Prostate gland (tissue), 2 donors: ENCODE measurements around the gene SFSWAP.

Experiments used
- POLR2A ChIP-seq: fragments of 450-650 bp; IDR thresholded peaks from one replicate; pipeline ENCODE4 v1.6.1; 2016; ENCODE audit warnings: antibody characterized with exemption, mild to moderate bottlenecking
- POLR2AphosphoS5 ChIP-seq: sonication (generic); formaldehyde crosslinking; IDR thresholded peaks from one replicate; pipeline ENCODE4 v1.6.1; 2017; ENCODE audit warnings: antibody characterized with exemption
- TF ChIP-seq, protein P1 (sequence below), 4 experiments: fragments of 200-600 bp in 2 of 4; fragments of 450-650 bp in 2 of 4; sonication (generic) in 2 of 4; IDR thresholded peaks; 1 replicate in 3 of 4; 2 replicates in 1 of 4; pipeline ENCODE4 v1.5.1; 2016 to 2019; ENCODE audit warnings: antibody characterized with exemption in 4 of 4, mild to moderate bottlenecking in 2 of 4, moderate library complexity in 2 of 4

DNA sequence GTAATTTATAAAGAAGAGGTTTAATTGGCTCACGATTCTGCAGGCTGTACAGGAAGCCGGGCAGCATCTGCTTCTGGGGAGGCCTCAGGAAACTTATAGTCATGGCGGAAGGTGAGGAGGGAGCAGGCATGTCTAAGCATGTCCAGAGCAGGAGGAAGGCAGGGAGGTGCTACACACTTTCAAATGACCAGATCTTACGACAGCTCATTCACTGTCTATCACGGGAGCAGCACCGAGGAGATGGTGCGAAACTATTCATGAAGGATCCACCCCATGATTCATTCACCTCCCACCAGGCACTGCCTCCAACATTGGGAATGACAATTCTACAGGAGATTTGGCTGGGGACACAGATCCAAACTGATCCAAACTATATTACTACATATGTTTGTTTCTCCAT, 10.0 kb downstream of the SFSWAP start:
- no peak for TF ChIP-seq POLR2A
- TF ChIP-seq, protein P1, sequence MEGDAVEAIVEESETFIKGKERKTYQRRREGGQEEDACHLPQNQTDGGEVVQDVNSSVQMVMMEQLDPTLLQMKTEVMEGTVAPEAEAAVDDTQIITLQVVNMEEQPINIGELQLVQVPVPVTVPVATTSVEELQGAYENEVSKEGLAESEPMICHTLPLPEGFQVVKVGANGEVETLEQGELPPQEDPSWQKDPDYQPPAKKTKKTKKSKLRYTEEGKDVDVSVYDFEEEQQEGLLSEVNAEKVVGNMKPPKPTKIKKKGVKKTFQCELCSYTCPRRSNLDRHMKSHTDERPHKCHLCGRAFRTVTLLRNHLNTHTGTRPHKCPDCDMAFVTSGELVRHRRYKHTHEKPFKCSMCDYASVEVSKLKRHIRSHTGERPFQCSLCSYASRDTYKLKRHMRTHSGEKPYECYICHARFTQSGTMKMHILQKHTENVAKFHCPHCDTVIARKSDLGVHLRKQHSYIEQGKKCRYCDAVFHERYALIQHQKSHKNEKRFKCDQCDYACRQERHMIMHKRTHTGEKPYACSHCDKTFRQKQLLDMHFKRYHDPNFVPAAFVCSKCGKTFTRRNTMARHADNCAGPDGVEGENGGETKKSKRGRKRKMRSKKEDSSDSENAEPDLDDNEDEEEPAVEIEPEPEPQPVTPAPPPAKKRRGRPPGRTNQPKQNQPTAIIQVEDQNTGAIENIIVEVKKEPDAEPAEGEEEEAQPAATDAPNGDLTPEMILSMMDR (IDR thresholded peaks at IDR 0.05): no peak
- TF ChIP-seq POLR2AphosphoS5: no peak
